ENCODE results near the gene HEATR5A.

DNA sequence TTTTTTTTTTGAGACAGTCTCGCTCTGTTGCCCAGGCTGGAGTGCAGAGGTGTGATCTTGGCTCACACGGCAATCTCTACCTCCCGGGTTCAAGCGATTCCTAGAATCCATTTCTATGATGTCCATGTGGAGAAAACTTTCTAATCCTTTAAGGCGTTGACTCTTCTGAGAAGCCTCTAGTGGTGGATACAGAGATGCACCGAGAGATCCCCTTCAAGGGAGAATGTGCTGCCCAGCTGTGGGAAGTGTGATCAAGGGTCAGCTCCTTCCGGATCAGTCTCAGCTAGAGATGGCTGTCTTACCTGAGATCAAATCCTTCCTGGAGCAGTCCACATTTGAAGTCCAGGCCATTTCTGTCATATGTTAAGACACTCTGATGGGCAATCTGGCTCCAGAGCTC is 120.1 kb downstream of the HEATR5A start:
- no peak for TF ChIP-seq POLR2A (IDR thresholded peaks at IDR 0.05; ENCODE audit: extremely low read depth, insufficient read length)
- TF ChIP-seq, protein P1, sequence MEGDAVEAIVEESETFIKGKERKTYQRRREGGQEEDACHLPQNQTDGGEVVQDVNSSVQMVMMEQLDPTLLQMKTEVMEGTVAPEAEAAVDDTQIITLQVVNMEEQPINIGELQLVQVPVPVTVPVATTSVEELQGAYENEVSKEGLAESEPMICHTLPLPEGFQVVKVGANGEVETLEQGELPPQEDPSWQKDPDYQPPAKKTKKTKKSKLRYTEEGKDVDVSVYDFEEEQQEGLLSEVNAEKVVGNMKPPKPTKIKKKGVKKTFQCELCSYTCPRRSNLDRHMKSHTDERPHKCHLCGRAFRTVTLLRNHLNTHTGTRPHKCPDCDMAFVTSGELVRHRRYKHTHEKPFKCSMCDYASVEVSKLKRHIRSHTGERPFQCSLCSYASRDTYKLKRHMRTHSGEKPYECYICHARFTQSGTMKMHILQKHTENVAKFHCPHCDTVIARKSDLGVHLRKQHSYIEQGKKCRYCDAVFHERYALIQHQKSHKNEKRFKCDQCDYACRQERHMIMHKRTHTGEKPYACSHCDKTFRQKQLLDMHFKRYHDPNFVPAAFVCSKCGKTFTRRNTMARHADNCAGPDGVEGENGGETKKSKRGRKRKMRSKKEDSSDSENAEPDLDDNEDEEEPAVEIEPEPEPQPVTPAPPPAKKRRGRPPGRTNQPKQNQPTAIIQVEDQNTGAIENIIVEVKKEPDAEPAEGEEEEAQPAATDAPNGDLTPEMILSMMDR (IDR thresholded peaks at IDR 0.05; ENCODE audit: low read depth, low read length) = no peak
- TF ChIP-seq MYC (IDR thresholded peaks at IDR 0.05; ENCODE audit: low read depth, low read length) = no peak
- TF ChIP-seq, protein P2, sequence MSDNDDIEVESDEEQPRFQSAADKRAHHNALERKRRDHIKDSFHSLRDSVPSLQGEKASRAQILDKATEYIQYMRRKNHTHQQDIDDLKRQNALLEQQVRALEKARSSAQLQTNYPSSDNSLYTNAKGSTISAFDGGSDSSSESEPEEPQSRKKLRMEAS (IDR thresholded peaks at IDR 0.05; ENCODE audit: low read depth, low read length) = no peak

All from NB4 (cell line).